Esophagus squamous epithelium (tissue), 4 donors: ENCODE results near the gene STK10.

Experiments
- CTCF ChIP-seq, 6 experiments: fragments of 450-650 bp in 4 of 6; fragments of 200-600 bp in 2 of 6; sonication (generic) in 2 of 6; IDR thresholded peaks; one replicate each; pipeline ENCODE4 v1.5.1; 2016 to 2019; ENCODE audit warnings: antibody characterized with exemption in 6 of 6, mild to moderate bottlenecking in 4 of 6, moderate library complexity in 4 of 6
- POLR2A ChIP-seq, 4 donors: fragments of 450-650 bp; IDR thresholded peaks; one replicate each; pipeline ENCODE4 v1.6.1; 2017; ENCODE audit warnings: antibody characterized with exemption in 4 of 4, mild to moderate bottlenecking in 4 of 4, moderate library complexity in 3 of 4

- TF ChIP-seq POLR2A (IDR thresholded peaks at IDR 0.05) = no peak
- no peak for TF ChIP-seq CTCF (IDR thresholded peaks at IDR 0.05)
Observed at GRCh38 chr5:172078726-172079345, 109.2 kb downstream of the STK10 start.
